GM12878 (cell line): Measurements from ENCODE around the gene MTAP. TPM values are rescaled to one million over a fixed set of nuclear protein-coding genes. Genes with fewer than 3 reads are reported as not detected.

Source experiments
- ASH2L ChIP-seq: fragments of 300-600, 200-600 bp; sonication (generic); IDR thresholded peaks from 2 replicates; pipeline ENCODE4 v1.6.1; 2017; ENCODE audit warnings: low read depth, mild to moderate bottlenecking, borderline replicate concordance
- CEBPZ ChIP-seq: fragments of 150-350 bp; IDR thresholded peaks from 2 replicates; pipeline ENCODE4 v1.6.1; 2016; ENCODE audit warnings: low read depth, low read length
- CUX1 ChIP-seq: IDR thresholded peaks from 2 replicates; pipeline ENCODE4 v1.6.1; 2012; ENCODE audit warnings: improper control_type of control experiment, low read depth, low read length; ENCODE audit not compliant: insufficient replicate concordance
- EP300 ChIP-seq, 2 experiments: fragments of 150-350 bp in 1 of 2; IDR thresholded peaks; 2 replicates each; pipeline ENCODE4 v1.6.1; 2011 to 2012; ENCODE audit warnings: low read depth in 2 of 2, low read length in 2 of 2, borderline replicate concordance in 1 of 2, improper control_type of control experiment in 1 of 2, inconsistent platforms in 1 of 2; ENCODE audit not compliant: control insufficient read depth in 1 of 2
- ETV6 ChIP-seq, 2 experiments: fragments of 450-650 bp in 1 of 2; IDR thresholded peaks in 1 of 2; conservative IDR thresholded peaks in 1 of 2; 2 replicates each; pipeline ENCODE4 v1.6.1; 2014; ENCODE audit warnings: antibody characterized with exemption in 1 of 2, borderline replicate concordance in 1 of 2, low read depth in 1 of 2, mild to moderate bottlenecking in 1 of 2, moderate library complexity in 1 of 2
- IKZF2 ChIP-seq, 2 experiments: fragments of 450-650 bp; IDR thresholded peaks; 2 replicates each; pipeline ENCODE4 v1.6.1; 2017; ENCODE audit warnings: mild to moderate bottlenecking in 2 of 2, moderate library complexity in 2 of 2
- KDM1A ChIP-seq: fragments of 200-600 bp; sonication (generic); IDR thresholded peaks from 2 replicates; pipeline ENCODE4 v1.6.1; 2016; ENCODE audit warnings: borderline replicate concordance
- MXI1 ChIP-seq: fragments of 150-350 bp; IDR thresholded peaks from 2 replicates; pipeline ENCODE4 v1.6.1; 2011; ENCODE audit warnings: low read depth, mild to moderate bottlenecking, inconsistent platforms, low read length, improper control_type of control experiment
- NBN ChIP-seq: fragments of 450-650 bp; IDR thresholded peaks from 2 replicates; pipeline ENCODE4 v1.6.1; 2016
- NFXL1 ChIP-seq: fragments of 450-650 bp; IDR thresholded peaks from 2 replicates; pipeline ENCODE4 v1.6.1; 2017; ENCODE audit warnings: antibody characterized with exemption, mild to moderate bottlenecking, borderline replicate concordance
- RB1 ChIP-seq: fragments of 450-650 bp; formaldehyde crosslinking; IDR thresholded peaks from 2 replicates; pipeline ENCODE4 v1.6.1; 2017; ENCODE audit warnings: mild to moderate bottlenecking, borderline replicate concordance
- RCOR1 ChIP-seq: conservative IDR thresholded peaks from 2 replicates; pipeline ENCODE4 v1.6.1; 2012; ENCODE audit warnings: low read depth, low read length, improper control_type of control experiment
- SP1 ChIP-seq: IDR thresholded peaks from one replicate; pipeline ENCODE4 v1.6.1; 2011; ENCODE audit warnings: low read depth, low read length
- STAT1 ChIP-seq: fragments of 450-650 bp; conservative IDR thresholded peaks from 2 replicates; pipeline ENCODE4 v1.6.1; 2014; ENCODE audit warnings: antibody characterized with exemption, mild to moderate bottlenecking
- ZBED1 ChIP-seq: IDR thresholded peaks from 2 replicates; pipeline ENCODE4 v1.6.1; 2016; ENCODE audit warnings: borderline replicate concordance
- polyA plus RNA-seq, 11 experiments: library from polyadenylated mRNA; depleted of rRNA in 4 of 11; unstranded in 6 of 11; stranded (reverse) in 5 of 11; fragments of >200 nt; fragmentation: Nextera tagmentation in 4 of 11; fragmentation: Illumina TruSeq in 1 of 11; extraction: Ambion mirVana in 4 of 11; extraction: Trizol in 1 of 11; gene quantifications; 1 replicate in 1 of 11; 2 replicates in 10 of 11; pipeline versions ENCODE4 v1.2.1 to v1.2.3, GENCODE V29; 2011 to 2016; ENCODE audit warnings: inconsistent platforms in 2 of 11, missing spikeins in 2 of 11, low read depth in 1 of 11
- total RNA-seq, 4 experiments: library from RNA; depleted of rRNA in 3 of 4; stranded (reverse); fragments of >200 nt in 3 of 4; fragmentation: Illumina TruSeq in 1 of 4; extraction: Trizol in 1 of 4; gene quantifications; 2 replicates each; pipeline versions ENCODE4 v1.2.1 to v1.2.3, GENCODE V29; 2013 to 2021
- TF ChIP-seq, protein P1 (sequence below): fragments of 450-650 bp; IDR thresholded peaks from 2 replicates; pipeline ENCODE4 v1.6.1; 2017; ENCODE audit warnings: mild to moderate bottlenecking
- TF ChIP-seq, protein P2 (sequence below): IDR thresholded peaks from 2 replicates; pipeline ENCODE4 v1.6.1; 2011; ENCODE audit warnings: borderline replicate concordance, low read depth, mild to moderate bottlenecking, moderate library complexity, low read length; ENCODE audit not compliant: insufficient read depth, poor library complexity, severe bottlenecking

Gene MTAP
- total and polyA plus RNA-seq, 10 of the 15 experiments (the other 5 are each of a cell fraction or from before 2014, with no cell fraction given) = 16.4 to 29.9 (median 22.6) TPM

DNA sequence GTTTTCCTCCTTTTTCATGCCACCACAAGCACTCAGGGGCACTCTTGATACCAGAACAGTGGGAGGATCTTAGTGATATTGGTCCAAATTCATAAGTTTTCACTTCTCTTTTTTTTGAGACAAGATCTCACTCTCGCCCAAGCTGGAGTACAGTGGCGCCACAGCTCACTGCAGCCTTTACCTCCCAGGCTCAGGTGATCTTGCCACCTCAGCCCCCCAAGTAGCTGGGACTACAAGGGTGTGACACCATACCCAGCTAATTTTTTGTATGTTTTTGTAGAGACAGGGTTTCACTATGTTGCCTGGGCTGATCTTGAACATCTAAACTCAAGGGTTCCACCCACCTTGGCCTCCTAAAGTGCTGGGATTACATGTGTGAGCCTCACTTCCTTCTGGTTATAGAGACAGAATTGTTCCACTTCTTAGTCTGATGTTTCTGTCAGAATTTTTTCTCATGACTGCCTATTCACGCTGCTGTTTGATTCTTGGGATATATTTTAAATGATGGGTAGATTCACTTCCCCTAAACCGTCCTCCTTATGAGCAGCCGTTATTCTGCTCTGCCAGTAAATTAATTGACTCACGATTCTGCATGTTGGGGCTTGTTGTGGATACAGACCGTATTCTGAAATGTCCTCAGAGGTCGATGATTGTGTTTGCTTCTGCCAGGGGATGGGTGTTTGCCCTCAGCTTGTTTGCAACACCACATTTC, 30.8 kb downstream of the MTAP start (continued):
- TF ChIP-seq, protein P1, sequence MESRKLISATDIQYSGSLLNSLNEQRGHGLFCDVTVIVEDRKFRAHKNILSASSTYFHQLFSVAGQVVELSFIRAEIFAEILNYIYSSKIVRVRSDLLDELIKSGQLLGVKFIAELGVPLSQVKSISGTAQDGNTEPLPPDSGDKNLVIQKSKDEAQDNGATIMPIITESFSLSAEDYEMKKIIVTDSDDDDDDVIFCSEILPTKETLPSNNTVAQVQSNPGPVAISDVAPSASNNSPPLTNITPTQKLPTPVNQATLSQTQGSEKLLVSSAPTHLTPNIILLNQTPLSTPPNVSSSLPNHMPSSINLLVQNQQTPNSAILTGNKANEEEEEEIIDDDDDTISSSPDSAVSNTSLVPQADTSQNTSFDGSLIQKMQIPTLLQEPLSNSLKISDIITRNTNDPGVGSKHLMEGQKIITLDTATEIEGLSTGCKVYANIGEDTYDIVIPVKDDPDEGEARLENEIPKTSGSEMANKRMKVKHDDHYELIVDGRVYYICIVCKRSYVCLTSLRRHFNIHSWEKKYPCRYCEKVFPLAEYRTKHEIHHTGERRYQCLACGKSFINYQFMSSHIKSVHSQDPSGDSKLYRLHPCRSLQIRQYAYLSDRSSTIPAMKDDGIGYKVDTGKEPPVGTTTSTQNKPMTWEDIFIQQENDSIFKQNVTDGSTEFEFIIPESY = no peak
- TF ChIP-seq RCOR1 (no peak), IKZF2 (IDR thresholded peaks at IDR 0.05) (peak; percentile 83), KDM1A (no peak), CUX1 (no peak), ETV6 (conservative IDR thresholded peaks at IDR 0.05 in 1 of 2, IDR thresholded peaks at IDR 0.05 in 1 of 2; ENCODE audit: borderline replicate concordance in 1 of 2, low read depth in 1 of 2) (no peak), STAT1 (no peak), NBN (0 out of 2 replicates have a peak, but pooled peaks have one; percentile 70), MXI1 (no peak), ZBED1 (no peak), CEBPZ (no peak), EP300 (IDR thresholded peaks at IDR 0.05; ENCODE audit: borderline replicate concordance in 1 of 2, control insufficient read depth in 1 of 2, low read depth in 2 of 2, low read length in 2 of 2) (peak in 1 of 2 experiments; percentile 21; a peak in 2 of 4 replicates), RB1 (no peak), NFXL1 (no peak), ASH2L (no peak), SP1 (peak; percentile 10)
- TF ChIP-seq, protein P2, sequence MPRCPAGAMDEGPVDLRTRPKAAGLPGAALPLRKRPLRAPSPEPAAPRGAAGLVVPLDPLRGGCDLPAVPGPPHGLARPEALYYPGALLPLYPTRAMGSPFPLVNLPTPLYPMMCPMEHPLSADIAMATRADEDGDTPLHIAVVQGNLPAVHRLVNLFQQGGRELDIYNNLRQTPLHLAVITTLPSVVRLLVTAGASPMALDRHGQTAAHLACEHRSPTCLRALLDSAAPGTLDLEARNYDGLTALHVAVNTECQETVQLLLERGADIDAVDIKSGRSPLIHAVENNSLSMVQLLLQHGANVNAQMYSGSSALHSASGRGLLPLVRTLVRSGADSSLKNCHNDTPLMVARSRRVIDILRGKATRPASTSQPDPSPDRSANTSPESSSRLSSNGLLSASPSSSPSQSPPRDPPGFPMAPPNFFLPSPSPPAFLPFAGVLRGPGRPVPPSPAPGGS = peak; percentile 52
